Hepatocyte (in vitro differentiated cells): ENCODE measurements around the gene FNDC3B.

Source experiments
- CTCF ChIP-seq: fragments of 200-600 bp; sonication (generic); IDR thresholded peaks from 2 replicates; pipeline ENCODE4 v1.5.1; 2016; ENCODE audit warnings: antibody characterized with exemption, mild to moderate bottlenecking; ENCODE audit not compliant: poor library complexity
- EZH2 ChIP-seq: fragments of 200-600 bp; sonication (generic); IDR thresholded peaks from 2 replicates; pipeline ENCODE4 v1.6.1; 2016; ENCODE audit warnings: antibody characterized with exemption, mild to moderate bottlenecking, borderline replicate concordance

DNA sequence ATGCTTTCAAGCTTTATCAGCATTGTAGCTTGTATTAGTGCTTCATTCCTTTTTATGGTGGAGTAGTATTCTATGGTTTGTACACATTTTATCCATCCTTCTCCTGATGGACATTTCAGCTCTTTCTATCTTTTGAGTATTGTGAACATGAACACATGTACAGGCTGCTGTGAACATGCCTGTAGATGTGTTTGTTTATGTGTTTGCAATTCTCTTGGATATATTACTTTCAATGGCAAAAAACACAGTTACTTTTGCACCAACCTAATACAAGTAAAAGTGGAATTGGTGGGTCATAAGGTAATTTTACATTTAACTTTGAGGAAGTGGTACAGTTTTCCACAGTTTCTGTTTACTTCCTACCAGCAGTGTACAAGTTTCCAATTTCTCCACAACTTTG is 180.4 kb downstream of the FNDC3B start:
- TF ChIP-seq CTCF (no peak), EZH2 (no peak)
